ENCODE measurements around the gene BLVRA. TPM values are rescaled to one million over a fixed set of nuclear protein-coding genes. Genes with fewer than 3 reads are reported as not detected.

BLVRA gene
- total RNA-seq, 2 experiments from 2014 or later, result 16.0 to 31.2 TPM

Other genes with a start within 250 kb of the BLVRA start
- gene STK17A, start 175.6 kb upstream of the BLVRA start, total RNA-seq, result 10 to 100 TPM; 43.2 to 50.9 TPM
- 10 to 100 TPM; 76.9 to 77.1 TPM for gene COA1, start 29.2 kb upstream of the BLVRA start, total RNA-seq
- gene MRPS24, start 110.8 kb downstream of the BLVRA start, total RNA-seq, result 100 to 1,000 TPM; 121 to 149 TPM
- gene URGCP, start 147.9 kb downstream of the BLVRA start, total RNA-seq, result 10 to 100 TPM; 22.2 to 23.0 TPM
- gene UBE2D4, start 167.8 kb downstream of the BLVRA start, total RNA-seq, result 10 to 100 TPM; 10.1 to 10.7 TPM
- gene SPDYE1, start 239.2 kb downstream of the BLVRA start, total RNA-seq, result not detected

Measured in activated CD4-positive, alpha-beta T cell treated with anti-CD3 and anti-CD28 coated beads for 36 hours (primary cell).